H1 (cell line): ENCODE results near the gene KCNMA1. TPM values are rescaled to one million over a fixed set of nuclear protein-coding genes. Genes with fewer than 3 reads are reported as not detected.
A peak's percentile ranks its signal among the peaks of the same experiment; 100 is the strongest.

Source experiments
- CTCF ChIA-PET: fragments of 300-600 bp; sonication (Branson Sonifier 250); formaldehyde crosslinking; loops from one replicate; lab custom pipeline; 2021; ENCODE audit not compliant: partially characterized antibody; lab: Charles Lee
- POLR2A ChIA-PET: fragments of 300-600 bp; sonication (Branson Sonifier 250); formaldehyde crosslinking; loops from one replicate; lab custom pipeline; 2021; ENCODE audit warnings: inconsistent platforms; ENCODE audit not compliant: partially characterized antibody; lab: Charles Lee
- DNase-seq, 2 experiments: peaks; one replicate each; pipeline versions ENCODE4 v3.0.0 to v3.0.0-alpha.2; 2010 to 2022; ENCODE audit warnings: low spot score in 2 of 2, low read depth in 1 of 2, mixed read lengths in 1 of 2
- FAIRE-seq: peaks from 2 replicates; lab custom pipeline; 2011; peaks lifted over from hg19 to GRCh38; lab: Jason Lieb, UNC
- H2AFZ ChIP-seq: 2 replicates; pipeline ENCODE4 v1.8.1; 2012; ENCODE audit warnings: low read length, inconsistent platforms
- H2AK5ac ChIP-seq: 2 replicates; pipeline ENCODE4 v1.6.1; 2013; ENCODE audit warnings: low read depth, low read length
- H2BK120ac ChIP-seq: replicated peaks from 2 replicates; pipeline ENCODE3; 2013; ENCODE audit warnings: low read depth, low read length, inconsistent platforms
- H2BK12ac ChIP-seq: 2 replicates; pipeline ENCODE4 v1.6.1; 2013; ENCODE audit warnings: low read depth, low read length
- H2BK15ac ChIP-seq: 2 replicates; pipeline ENCODE4 v1.6.1; 2013; ENCODE audit warnings: low read length
- H2BK20ac ChIP-seq: 2 replicates; pipeline ENCODE4 v1.6.1; 2013; ENCODE audit warnings: low read length
- H2BK5ac ChIP-seq: 2 replicates; pipeline ENCODE4 v1.6.1; 2013; ENCODE audit warnings: low read depth, low read length
- H3K14ac ChIP-seq: 2 replicates; pipeline ENCODE4 v1.6.1; 2013; ENCODE audit warnings: inconsistent platforms; ENCODE audit not compliant: insufficient read length
- H3K18ac ChIP-seq: 2 replicates; pipeline ENCODE4 v1.6.1; 2013; ENCODE audit warnings: low read length; ENCODE audit errors: extremely low read depth
- H3K23ac ChIP-seq: 2 replicates; pipeline ENCODE4 v1.6.1; 2013; ENCODE audit warnings: inconsistent platforms; ENCODE audit not compliant: insufficient read length
- H3K23me2 ChIP-seq: 2 replicates; pipeline ENCODE4 v1.6.1; 2013; ENCODE audit warnings: low read depth, low read length
- H3K27ac ChIP-seq: 2 replicates; pipeline ENCODE4 v1.6.1; 2011; ENCODE audit warnings: low read depth, low read length, inconsistent platforms
- H3K27me3 ChIP-seq, 4 experiments: replicated peaks in 1 of 4; 1 replicate in 1 of 4; 2 replicates in 3 of 4; pipeline versions ENCODE4 v1.6.1 to v1.8.1; 2011 to 2013; ENCODE audit warnings: low read length in 3 of 4, mild to moderate bottlenecking in 3 of 4, inconsistent platforms in 2 of 4, mixed read lengths in 2 of 4, moderate library complexity in 1 of 4; ENCODE audit not compliant: control insufficient read depth in 3 of 4, insufficient read depth in 3 of 4; ENCODE audit errors: extremely low read depth in 1 of 4
- H3K36me3 ChIP-seq, 4 experiments: 2 replicates each; pipeline versions ENCODE4 v1.6.1 to v1.8.1; 2011 to 2013; ENCODE audit warnings: mild to moderate bottlenecking in 4 of 4, low read length in 3 of 4, moderate library complexity in 2 of 4, control low read depth in 1 of 4, inconsistent platforms in 1 of 4; ENCODE audit not compliant: insufficient read depth in 4 of 4, control insufficient read depth in 2 of 4
- H3K4ac ChIP-seq: replicated peaks from 2 replicates; pipeline ENCODE3; 2013; ENCODE audit warnings: low read length, low read depth, mixed read lengths, inconsistent platforms; ENCODE audit not compliant: insufficient read length
- H3K4me1 ChIP-seq, 4 experiments: replicated peaks in 1 of 4; 1 replicate in 1 of 4; 2 replicates in 3 of 4; pipeline versions ENCODE4 v1.6.1 to v1.8.1; 2011 to 2013; ENCODE audit warnings: low read length in 3 of 4, inconsistent platforms in 2 of 4, mixed read lengths in 1 of 4; ENCODE audit not compliant: insufficient read depth in 4 of 4, control insufficient read depth in 3 of 4
- H3K4me2 ChIP-seq, 2 experiments: 2 replicates each; pipeline versions ENCODE4 v1.6.1 to v1.8.1; 2011 to 2013; ENCODE audit warnings: low read depth in 2 of 2, low read length in 2 of 2, control low read depth in 1 of 2, inconsistent platforms in 1 of 2, mild to moderate bottlenecking in 1 of 2; ENCODE audit not compliant: insufficient read depth in 1 of 2
- H3K4me3 ChIP-seq, 4 experiments: fragments of 200-600, 300-600 bp in 1 of 4; sonication (generic), shearing (Covaris generic), sonication (Bioruptor Twin) in 1 of 4; 2 replicates each; pipeline versions ENCODE4 v1.5.1 to v1.8.1; 2011 to 2016; ENCODE audit warnings: low read length in 4 of 4, low read depth in 3 of 4, control low read depth in 2 of 4, inconsistent platforms in 2 of 4, mild to moderate bottlenecking in 2 of 4, mixed read lengths in 1 of 4, moderate library complexity in 1 of 4; ENCODE audit not compliant: insufficient read depth in 2 of 4; ENCODE audit errors: extremely low read depth in 1 of 4
- H3K56ac ChIP-seq: replicated peaks from 2 replicates; pipeline ENCODE3; 2013; ENCODE audit warnings: low read depth, mild to moderate bottlenecking, mixed read lengths, low read length, inconsistent platforms; ENCODE audit not compliant: insufficient read length
- H3K79me1 ChIP-seq: 2 replicates; pipeline ENCODE4 v1.6.1; 2013; ENCODE audit warnings: low read depth, low read length, control low read depth
- H3K79me2 ChIP-seq, 2 experiments: 2 replicates each; pipeline versions ENCODE4 v1.6.1 to v1.8.1; 2012 to 2013; ENCODE audit warnings: low read length in 2 of 2, mild to moderate bottlenecking in 2 of 2, inconsistent platforms in 1 of 2; ENCODE audit not compliant: insufficient read depth in 2 of 2, control insufficient read depth in 1 of 2
- H3K9ac ChIP-seq, 4 experiments: replicated peaks in 1 of 4; 1 replicate in 1 of 4; 2 replicates in 3 of 4; pipeline versions ENCODE4 v1.6.1 to v1.8.1; 2011 to 2013; ENCODE audit warnings: low read depth in 3 of 4, low read length in 3 of 4, control low read depth in 2 of 4, mild to moderate bottlenecking in 2 of 4, moderate library complexity in 2 of 4, inconsistent platforms in 1 of 4; ENCODE audit errors: extremely low read depth in 1 of 4
- H3K9me3 ChIP-seq, 2 experiments: 2 replicates each; pipeline versions ENCODE4 v1.6.1 to v1.8.1; 2012 to 2013; ENCODE audit warnings: mild to moderate bottlenecking in 2 of 2, moderate library complexity in 2 of 2, control low read depth in 1 of 2, inconsistent platforms in 1 of 2, low read depth in 1 of 2, low read length in 1 of 2, mixed read lengths in 1 of 2; ENCODE audit not compliant: insufficient read depth in 2 of 2
- H4K20me1 ChIP-seq, 2 experiments: replicated peaks in 1 of 2; 2 replicates each; pipeline versions ENCODE3 to v1.8.1; 2011 to 2013; ENCODE audit warnings: inconsistent platforms in 2 of 2, low read length in 2 of 2, mild to moderate bottlenecking in 1 of 2; ENCODE audit not compliant: insufficient read depth in 2 of 2, control insufficient read depth in 1 of 2
- H4K5ac ChIP-seq: 2 replicates; pipeline ENCODE4 v1.6.1; 2013; ENCODE audit warnings: low read length, low read depth, mixed read lengths, inconsistent platforms; ENCODE audit not compliant: insufficient read length
- H4K8ac ChIP-seq: 2 replicates; pipeline ENCODE4 v1.8.0; 2013; ENCODE audit warnings: mild to moderate bottlenecking, moderate library complexity, low read length, inconsistent platforms; ENCODE audit not compliant: insufficient read depth; ENCODE audit errors: extremely low read depth
- H4K91ac ChIP-seq: replicated peaks from 2 replicates; pipeline ENCODE3; 2013; ENCODE audit warnings: low read length, mixed read lengths, inconsistent platforms; ENCODE audit not compliant: insufficient read length
- ASH2L ChIP-seq: fragments of 200-600, 300-600 bp; sonication (generic); IDR thresholded peaks from one replicate; pipeline ENCODE4 v1.7.1; 2017; ENCODE audit warnings: low read length
- HDAC6 ChIP-seq: IDR thresholded peaks from one replicate; pipeline ENCODE4 v1.7.1; 2012; ENCODE audit warnings: low read depth, mild to moderate bottlenecking, inconsistent platforms, low read length, moderate library complexity
- JUN ChIP-seq: IDR thresholded peaks from 2 replicates; pipeline ENCODE4 v1.6.1; 2011; ENCODE audit warnings: low read depth, mild to moderate bottlenecking, improper control_type of control experiment, low read length
- MAFK ChIP-seq: IDR thresholded peaks from 2 replicates; pipeline ENCODE4 v1.6.1; 2012; ENCODE audit warnings: low read depth, mild to moderate bottlenecking, improper control_type of control experiment, low read length
- MAX ChIP-seq: IDR thresholded peaks from 2 replicates; pipeline ENCODE4 v1.6.1; 2012; ENCODE audit warnings: inconsistent platforms
- RAD21 ChIP-seq, 2 experiments: IDR thresholded peaks in 1 of 2; conservative IDR thresholded peaks in 1 of 2; 2 replicates each; pipeline ENCODE4 v1.6.1; 2011; ENCODE audit warnings: low read depth in 2 of 2, low read length in 2 of 2, improper control_type of control experiment in 1 of 2, inconsistent platforms in 1 of 2, mild to moderate bottlenecking in 1 of 2, moderate library complexity in 1 of 2
- RFX5 ChIP-seq: IDR thresholded peaks from 2 replicates; pipeline ENCODE4 v1.6.1; 2011; ENCODE audit warnings: low read depth, low read length, improper control_type of control experiment, borderline replicate concordance
- SP2 ChIP-seq: IDR thresholded peaks from 2 replicates; pipeline ENCODE4 v1.6.1; 2012; ENCODE audit warnings: mild to moderate bottlenecking, low read length, inconsistent platforms
- TBP ChIP-seq: IDR thresholded peaks from 2 replicates; pipeline ENCODE4 v1.6.1; 2011; ENCODE audit warnings: low read depth, low read length, improper control_type of control experiment
- WGBS, 2 experiments: shearing (Covaris generic) in 1 of 2; methylation state at CpG; one replicate each; pipeline versions ENCODE4 v1.1.6 to v1.1.7; 2013 to 2015; ENCODE audit warnings: low lambda C conversion rate in 2 of 2, mixed read lengths in 2 of 2, inconsistent platforms in 1 of 2, low coverage in 1 of 2, missing lambda C conversion rate in 1 of 2; ENCODE audit not compliant: insufficient replicate concordance in 2 of 2, insufficient coverage in 1 of 2, insufficient read length in 1 of 2; ENCODE audit errors: extremely low coverage in 1 of 2, missing lambda C conversion rate in 1 of 2; 5-methylcytosine and 5-hydroxymethylcytosine counted together
- polyA plus RNA-seq, 7 experiments: library from polyadenylated mRNA; depleted of rRNA in 3 of 7; stranded (reverse) in 5 of 7; unstranded in 2 of 7; fragments of >200 nt in 5 of 7; fragments of 200-250 nt in 2 of 7; gene quantifications; 1 replicate in 5 of 7; 2 replicates in 1 of 7; 4 replicates in 1 of 7; pipeline versions ENCODE4 v1.2.1 to v1.2.3, GENCODE V29; 2011 to 2013; ENCODE audit warnings: missing spikeins in 2 of 7, mixed read lengths in 2 of 7
- total RNA-seq: library from RNA; stranded (reverse); fragmentation: NEBNext Ultra II Directional; extraction: Animal tissue kit (Norgen Biotek cat#: 25700); gene quantifications from 2 replicates; pipeline ENCODE4 v1.2.1, GENCODE V29; 2021

Gene KCNMA1
- total and polyA plus RNA-seq, 2 of the 8 experiments (the other 6 are each of a cell fraction or from before 2014, with no cell fraction given): 10.2 to 11.1 TPM

DNA sequence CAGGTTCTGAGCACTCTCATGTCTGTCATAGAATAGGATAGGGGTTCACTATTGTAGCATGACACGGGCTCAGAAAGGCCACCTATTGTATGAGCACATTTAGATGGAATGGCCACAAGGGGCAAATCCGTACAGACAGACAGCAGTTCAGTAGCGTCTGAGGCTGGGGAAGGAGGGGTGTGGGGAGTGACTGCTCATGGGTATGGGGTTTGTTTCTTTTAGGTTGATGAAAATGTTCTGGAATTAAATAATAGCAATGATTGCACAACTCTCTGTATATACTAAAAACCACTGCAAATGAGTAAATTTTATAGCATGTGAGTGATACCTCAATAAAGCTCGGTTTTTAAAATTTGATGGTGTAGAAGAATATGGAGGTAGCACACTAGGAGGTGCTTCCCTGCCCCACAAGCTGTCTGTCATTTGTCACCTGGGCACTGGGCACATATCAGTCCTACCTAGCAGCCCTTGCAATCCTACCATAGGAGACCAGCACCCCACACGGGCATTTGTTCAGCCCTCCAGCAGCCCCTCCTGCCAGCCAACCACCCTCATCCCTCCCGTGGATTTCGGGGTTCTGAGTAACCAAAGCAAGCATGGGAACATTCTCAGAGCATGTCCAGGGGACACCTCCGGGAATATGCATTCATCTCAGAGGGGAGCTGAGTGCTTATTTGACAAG, 35.2 kb downstream of the KCNMA1 start:
- Histone ChIP-seq H2BK120ac (no peak overlapping the region), H3K23me2 (no peaks in the 10 kb centered on the region), H3K4me2 (no peak overlapping the region), H3K4me1 (peaks cover 1 to 8% (median 4%) of the 10 kb centered on the region in 4 experiments; a peak in 4 of 7 replicates), H2BK5ac (no peak overlapping the region), H3K27me3 (no peaks in the 10 kb centered on the region), H3K79me1 (no peaks in the 10 kb centered on the region), H2BK12ac (no peak overlapping the region), H2BK20ac (no peak overlapping the region), H3K14ac (no peak overlapping the region), H3K36me3 (no peaks in the 10 kb centered on the region), H3K9me3 (no peaks in the 10 kb centered on the region), H4K5ac (no peak overlapping the region), H4K91ac (no peak overlapping the region), H3K4me3 (no peak overlapping the region), H3K23ac (no peak overlapping the region), H3K79me2 (no peaks in the 10 kb centered on the region; a peak in 1 of 4 replicates), H3K18ac (0 out of 2 replicates have a peak overlapping the region, but pooled peaks have one; percentile 24), H2AFZ (no peak overlapping the region), H3K27ac (no peak overlapping the region), H2BK15ac (no peak overlapping the region), H2AK5ac (no peak overlapping the region), H3K56ac (no peak overlapping the region), H3K9ac (no peak overlapping the region), H3K4ac (no peak overlapping the region), H4K20me1 (no peaks in the 10 kb centered on the region), H4K8ac (no peak overlapping the region)
- TF ChIP-seq RFX5 (no peak), ASH2L (no peak), TBP (no peak), RAD21 (IDR thresholded peaks at IDR 0.05 in 1 of 2, conservative IDR thresholded peaks at IDR 0.05 in 1 of 2; ENCODE audit: low read depth in 2 of 2, low read length in 2 of 2) (no peak), MAX (no peak), SP2 (no peak), HDAC6 (no peak), JUN (no peak), MAFK (no peak)
- DNase-seq (no peak), FAIRE-seq (no peak)
- CTCF ChIA-PET: interaction anchor here (0.7 to 2.3 kb wide), 14 partner anchors 28 to 429 kb away, joined by 3 to 10 read pairs (median 4); no protein-coding TSS in a partner anchor
- POLR2A ChIA-PET: no interaction called here
- WGBS, 2 experiments: 91% methylated on average over 8 of the region's 8 CpGs; no CpG with 5 or more reads in 1 of the 2 experiments
